KMS-11 (cell line): ENCODE measurements around the gene PDE11A.

Experiments used
- H2AFZ ChIP-seq: fragments of 200-600 bp; sonication (generic); 2 replicates; pipeline ENCODE4 v1.6.1; 2016; ENCODE audit warnings: antibody characterized with exemption, mixed run types, low read depth
- H3K27ac ChIP-seq: fragments of 200-600 bp; sonication (generic); 2 replicates; pipeline ENCODE4 v1.6.1; 2016; ENCODE audit warnings: mild to moderate bottlenecking, mixed run types
- H3K27me3 ChIP-seq: fragments of 200-600 bp; sonication (generic); 2 replicates; pipeline ENCODE4 v1.6.1; 2017; ENCODE audit warnings: mild to moderate bottlenecking, low read depth, mixed run types, moderate library complexity; ENCODE audit not compliant: insufficient read depth
- H3K36me3 ChIP-seq: fragments of 200-600 bp; sonication (generic); 2 replicates; pipeline ENCODE4 v1.6.1; 2017; ENCODE audit warnings: mild to moderate bottlenecking, mixed run types; ENCODE audit not compliant: insufficient read depth
- H3K4me1 ChIP-seq: fragments of 200-600 bp; sonication (generic); 2 replicates; pipeline ENCODE4 v1.6.1; 2016; ENCODE audit warnings: mild to moderate bottlenecking, low read depth, mixed run types; ENCODE audit not compliant: poor library complexity, severe bottlenecking
- H3K4me2 ChIP-seq: fragments of 200-600 bp; sonication (generic); 2 replicates; pipeline ENCODE4 v1.7.0; 2016; ENCODE audit warnings: mild to moderate bottlenecking, mixed run types
- H3K4me3 ChIP-seq: fragments of 200-600 bp; sonication (generic); IDR thresholded peaks from 2 replicates; pipeline ENCODE4 v1.6.1; 2017; ENCODE audit warnings: low read depth, low read length, mixed read lengths; ENCODE audit not compliant: insufficient read depth
- H3K79me2 ChIP-seq: fragments of 200-600 bp; sonication (generic); 2 replicates; pipeline ENCODE4 v1.6.1; 2016; ENCODE audit warnings: low read depth, mixed run types; ENCODE audit not compliant: insufficient read depth
- H3K9ac ChIP-seq: fragments of 200-600 bp; sonication (generic); 2 replicates; pipeline ENCODE4 v1.6.1; 2016; ENCODE audit warnings: mild to moderate bottlenecking, mixed run types
- H4K20me1 ChIP-seq: fragments of 200-600 bp; sonication (generic); 2 replicates; pipeline ENCODE4 v1.6.1; 2016; ENCODE audit warnings: mild to moderate bottlenecking, mixed run types; ENCODE audit not compliant: insufficient read depth
- CTCF ChIP-seq: fragments of 200-600 bp; sonication (generic); conservative IDR thresholded peaks from 2 replicates; pipeline ENCODE4 v1.6.1; 2017; ENCODE audit warnings: low read depth, mild to moderate bottlenecking, antibody characterized with exemption, low read length, moderate library complexity, mixed read lengths

PDE11A gene

GRCh38 chr2:177828557-177828956, 244.0 kb downstream of the PDE11A start:
- no peaks in the 10 kb centered on the region for H3K4me1 ChIP-seq
- H3K27ac ChIP-seq, result no peak overlapping the region
- no peak overlapping the region for H3K4me3 ChIP-seq
- no peaks in the 10 kb centered on the region for H3K27me3 ChIP-seq
- no peak overlapping the region for H3K4me2 ChIP-seq
- H3K79me2 ChIP-seq, result no peaks in the 10 kb centered on the region
- no peak overlapping the region for H2AFZ ChIP-seq
- H4K20me1 ChIP-seq, result no peaks in the 10 kb centered on the region
- no peak for TF ChIP-seq CTCF
- no peaks in the 10 kb centered on the region for H3K36me3 ChIP-seq
- no peak overlapping the region for H3K9ac ChIP-seq

- Histone ChIP-seq H3K4me3 (no peak overlapping the region), H2AFZ (no peak overlapping the region), H4K20me1 (no peaks in the 10 kb centered on the region), H3K36me3 (no peaks in the 10 kb centered on the region), H3K4me2 (no peak overlapping the region), H3K27me3 (no peaks in the 10 kb centered on the region), H3K4me1 (no peaks in the 10 kb centered on the region), H3K79me2 (no peaks in the 10 kb centered on the region), H3K9ac (no peak overlapping the region), H3K27ac (no peak overlapping the region)
- no peak for TF ChIP-seq CTCF
Observed at GRCh38 chr2:177826897-177827296, 245.7 kb downstream of the PDE11A start.

- H3K27me3 ChIP-seq, result no peaks in the 10 kb centered on the region
- no peaks in the 10 kb centered on the region for H4K20me1 ChIP-seq
- no peaks in the 10 kb centered on the region for H3K36me3 ChIP-seq
- no peak overlapping the region for H3K4me2 ChIP-seq
- H3K27ac ChIP-seq, result no peak overlapping the region
- H2AFZ ChIP-seq, result no peak overlapping the region
- no peak overlapping the region for H3K9ac ChIP-seq
- TF ChIP-seq CTCF, result no peak
- H3K79me2 ChIP-seq, result no peaks in the 10 kb centered on the region
- H3K4me1 ChIP-seq, result no peaks in the 10 kb centered on the region
- H3K4me3 ChIP-seq, result no peak overlapping the region
Observed at GRCh38 chr2:177822941-177823340, 249.6 kb downstream of the PDE11A start.

- Histone ChIP-seq H3K79me2 (no peaks in the 10 kb centered on the region), H3K4me2 (no peak overlapping the region), H3K27me3 (no peaks in the 10 kb centered on the region), H3K4me3 (no peak overlapping the region), H3K9ac (no peak overlapping the region), H3K36me3 (no peaks in the 10 kb centered on the region), H4K20me1 (no peaks in the 10 kb centered on the region), H2AFZ (no peak overlapping the region), H3K4me1 (no peaks in the 10 kb centered on the region), H3K27ac (no peak overlapping the region)
- TF ChIP-seq CTCF, result no peak
Observed at GRCh38 chr2:177818412-177818811, 254.2 kb downstream of the PDE11A start.

GRCh38 chr2:177817300-177817699, 255.3 kb downstream of the PDE11A start:
- Histone ChIP-seq H3K27me3 (no peaks in the 10 kb centered on the region), H4K20me1 (no peaks in the 10 kb centered on the region), H3K79me2 (no peaks in the 10 kb centered on the region), H3K36me3 (no peaks in the 10 kb centered on the region), H3K4me2 (no peak overlapping the region), H3K9ac (no peak overlapping the region), H3K4me3 (no peak overlapping the region), H3K4me1 (no peaks in the 10 kb centered on the region), H2AFZ (no peak overlapping the region), H3K27ac (no peak overlapping the region)
- TF ChIP-seq CTCF, result no peak
